GM12878 (cell line): Measurements from ENCODE around the gene GPR176.

Source experiments
- BRCA1 ChIP-seq: IDR thresholded peaks from 2 replicates; pipeline ENCODE4 v1.6.1; 2011; ENCODE audit warnings: low read depth, low read length, improper control_type of control experiment
- CHD4 ChIP-seq: fragments of 200-600 bp; sonication (generic); IDR thresholded peaks from 2 replicates; pipeline ENCODE4 v1.6.1; 2016; ENCODE audit warnings: mild to moderate bottlenecking
- ESRRA ChIP-seq: IDR thresholded peaks from 2 replicates; pipeline ENCODE4 v1.6.1; 2012; ENCODE audit warnings: mild to moderate bottlenecking, low read length, improper control_type of control experiment
- HDGF ChIP-seq: fragments of 450-650 bp; IDR thresholded peaks from 2 replicates; pipeline ENCODE4 v1.6.1; 2016; ENCODE audit warnings: antibody characterized with exemption
- MXI1 ChIP-seq: fragments of 150-350 bp; IDR thresholded peaks from 2 replicates; pipeline ENCODE4 v1.6.1; 2011; ENCODE audit warnings: low read depth, mild to moderate bottlenecking, inconsistent platforms, low read length, improper control_type of control experiment
- POLR2A ChIP-seq: IDR thresholded peaks from 2 replicates; pipeline ENCODE4 v1.6.1; 2011; ENCODE audit warnings: low read depth, mild to moderate bottlenecking, low read length
- POLR2AphosphoS5 ChIP-seq: IDR thresholded peaks from 2 replicates; pipeline ENCODE4 v1.6.1; 2011; ENCODE audit warnings: mild to moderate bottlenecking, low read length, inconsistent platforms
- SP1 ChIP-seq: IDR thresholded peaks from one replicate; pipeline ENCODE4 v1.6.1; 2011; ENCODE audit warnings: low read depth, low read length
- SUPT20H ChIP-seq: IDR thresholded peaks from 2 replicates; pipeline ENCODE4 v1.6.1; 2011; ENCODE audit warnings: low read depth, mild to moderate bottlenecking, low read length, moderate library complexity, borderline replicate concordance; ENCODE audit not compliant: control insufficient read depth
- YY1 ChIP-seq: IDR thresholded peaks from 2 replicates; pipeline ENCODE4 v1.6.1; 2011; ENCODE audit warnings: low read depth, mild to moderate bottlenecking, low read length
- ZNF274 ChIP-seq: IDR thresholded peaks from one replicate; pipeline ENCODE4 v1.8.0; 2011; ENCODE audit not compliant: insufficient read length, insufficient read depth
- TF ChIP-seq, protein P1 (sequence below), 3 experiments: IDR thresholded peaks in 2 of 3; conservative IDR thresholded peaks in 1 of 3; 2 replicates each; pipeline ENCODE4 v1.5.1; 2011; ENCODE audit warnings: low read depth in 3 of 3, low read length in 3 of 3, mild to moderate bottlenecking in 3 of 3, control low read depth in 2 of 3, moderate library complexity in 2 of 3, inconsistent platforms in 1 of 3, mixed read lengths in 1 of 3; ENCODE audit not compliant: control insufficient read depth in 2 of 3, insufficient read depth in 1 of 3; ENCODE audit errors: extremely low read depth in 1 of 3
- TF ChIP-seq, protein P2 (sequence below): fragments of 450-650 bp; IDR thresholded peaks from 2 replicates; pipeline ENCODE4 v1.6.1; 2017; ENCODE audit warnings: antibody characterized with exemption, mild to moderate bottlenecking, moderate library complexity

DNA sequence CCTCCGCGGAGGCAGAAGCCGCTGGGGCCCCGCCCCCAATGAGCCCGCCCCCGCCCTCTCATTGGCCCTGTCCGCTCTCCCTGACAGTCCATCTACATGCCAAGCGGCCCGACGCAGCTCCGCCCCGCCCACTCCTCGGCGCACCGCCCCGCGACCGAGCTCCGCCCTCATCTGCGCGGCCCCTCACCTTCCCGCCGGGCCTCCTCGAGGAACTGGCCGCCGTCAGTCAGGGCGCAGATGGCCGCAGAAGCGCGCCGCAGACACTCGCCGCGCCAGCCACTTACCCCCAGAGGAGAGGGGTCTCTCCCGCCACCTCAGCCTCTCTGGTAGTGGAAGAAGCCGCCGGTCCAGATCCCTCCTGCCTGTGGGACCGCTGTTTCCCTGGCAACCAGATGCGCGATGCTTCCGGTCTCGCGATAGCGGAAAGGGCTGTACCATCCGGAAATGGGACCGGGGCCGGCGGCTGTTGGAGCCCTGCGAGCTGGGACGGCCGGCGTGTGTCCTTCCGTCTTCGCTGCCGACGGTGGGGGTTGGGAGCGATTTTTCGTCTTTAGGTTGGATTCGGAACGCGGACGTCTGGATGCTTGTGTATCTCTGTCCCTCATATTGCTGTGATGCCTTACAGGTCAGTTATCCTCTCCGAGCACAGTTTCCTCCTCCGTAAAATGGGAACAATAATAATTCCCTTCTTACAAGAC lies 137.5 kb downstream of the GPR176 start, which contains the start of gene FSIP1:
- TF ChIP-seq BRCA1, result peak; percentile 96
- peak; percentile 93 for TF ChIP-seq POLR2A
- peak; percentile 59; the same call in 1 of the 2 replicates for TF ChIP-seq YY1
- TF ChIP-seq HDGF, result peak; percentile 90; the same call in 1 of the 2 replicates
- TF ChIP-seq, protein P1, sequence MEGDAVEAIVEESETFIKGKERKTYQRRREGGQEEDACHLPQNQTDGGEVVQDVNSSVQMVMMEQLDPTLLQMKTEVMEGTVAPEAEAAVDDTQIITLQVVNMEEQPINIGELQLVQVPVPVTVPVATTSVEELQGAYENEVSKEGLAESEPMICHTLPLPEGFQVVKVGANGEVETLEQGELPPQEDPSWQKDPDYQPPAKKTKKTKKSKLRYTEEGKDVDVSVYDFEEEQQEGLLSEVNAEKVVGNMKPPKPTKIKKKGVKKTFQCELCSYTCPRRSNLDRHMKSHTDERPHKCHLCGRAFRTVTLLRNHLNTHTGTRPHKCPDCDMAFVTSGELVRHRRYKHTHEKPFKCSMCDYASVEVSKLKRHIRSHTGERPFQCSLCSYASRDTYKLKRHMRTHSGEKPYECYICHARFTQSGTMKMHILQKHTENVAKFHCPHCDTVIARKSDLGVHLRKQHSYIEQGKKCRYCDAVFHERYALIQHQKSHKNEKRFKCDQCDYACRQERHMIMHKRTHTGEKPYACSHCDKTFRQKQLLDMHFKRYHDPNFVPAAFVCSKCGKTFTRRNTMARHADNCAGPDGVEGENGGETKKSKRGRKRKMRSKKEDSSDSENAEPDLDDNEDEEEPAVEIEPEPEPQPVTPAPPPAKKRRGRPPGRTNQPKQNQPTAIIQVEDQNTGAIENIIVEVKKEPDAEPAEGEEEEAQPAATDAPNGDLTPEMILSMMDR (IDR thresholded peaks at IDR 0.05 in 2 of 3, conservative IDR thresholded peaks at IDR 0.05 in 1 of 3; ENCODE audit: control insufficient read depth in 2 of 3, extremely low read depth in 1 of 3, insufficient read depth in 1 of 3, low read depth in 3 of 3, low read length in 3 of 3), result no peak
- peak; percentile 91 for TF ChIP-seq POLR2AphosphoS5
- TF ChIP-seq ZNF274, result no peak
- peak; percentile 88 for TF ChIP-seq MXI1
- TF ChIP-seq ESRRA, result no peak
- TF ChIP-seq SP1, result peak; percentile 54
- TF ChIP-seq, protein P2, sequence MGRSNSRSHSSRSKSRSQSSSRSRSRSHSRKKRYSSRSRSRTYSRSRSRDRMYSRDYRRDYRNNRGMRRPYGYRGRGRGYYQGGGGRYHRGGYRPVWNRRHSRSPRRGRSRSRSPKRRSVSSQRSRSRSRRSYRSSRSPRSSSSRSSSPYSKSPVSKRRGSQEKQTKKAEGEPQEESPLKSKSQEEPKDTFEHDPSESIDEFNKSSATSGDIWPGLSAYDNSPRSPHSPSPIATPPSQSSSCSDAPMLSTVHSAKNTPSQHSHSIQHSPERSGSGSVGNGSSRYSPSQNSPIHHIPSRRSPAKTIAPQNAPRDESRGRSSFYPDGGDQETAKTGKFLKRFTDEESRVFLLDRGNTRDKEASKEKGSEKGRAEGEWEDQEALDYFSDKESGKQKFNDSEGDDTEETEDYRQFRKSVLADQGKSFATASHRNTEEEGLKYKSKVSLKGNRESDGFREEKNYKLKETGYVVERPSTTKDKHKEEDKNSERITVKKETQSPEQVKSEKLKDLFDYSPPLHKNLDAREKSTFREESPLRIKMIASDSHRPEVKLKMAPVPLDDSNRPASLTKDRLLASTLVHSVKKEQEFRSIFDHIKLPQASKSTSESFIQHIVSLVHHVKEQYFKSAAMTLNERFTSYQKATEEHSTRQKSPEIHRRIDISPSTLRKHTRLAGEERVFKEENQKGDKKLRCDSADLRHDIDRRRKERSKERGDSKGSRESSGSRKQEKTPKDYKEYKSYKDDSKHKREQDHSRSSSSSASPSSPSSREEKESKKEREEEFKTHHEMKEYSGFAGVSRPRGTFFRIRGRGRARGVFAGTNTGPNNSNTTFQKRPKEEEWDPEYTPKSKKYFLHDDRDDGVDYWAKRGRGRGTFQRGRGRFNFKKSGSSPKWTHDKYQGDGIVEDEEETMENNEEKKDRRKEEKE, result peak; percentile 74; the same call in 1 of the 2 replicates
- no peak for TF ChIP-seq CHD4
- TF ChIP-seq SUPT20H, result no peak
